Stimulated activated CD8-positive, alpha-beta memory T cell treated with anti-CD3 and anti-CD28 coated beads, Interleukin-15, amount 100 ng/mL, for 4 hours (primary cell): ENCODE results near the gene TUB.

Experiments
- DNase-seq, 2 donors: peaks; one replicate each; pipeline ENCODE4 v3.0.0-alpha.2; 2020; ENCODE audit warnings: low read depth in 2 of 2

Gene TUB, protein sequence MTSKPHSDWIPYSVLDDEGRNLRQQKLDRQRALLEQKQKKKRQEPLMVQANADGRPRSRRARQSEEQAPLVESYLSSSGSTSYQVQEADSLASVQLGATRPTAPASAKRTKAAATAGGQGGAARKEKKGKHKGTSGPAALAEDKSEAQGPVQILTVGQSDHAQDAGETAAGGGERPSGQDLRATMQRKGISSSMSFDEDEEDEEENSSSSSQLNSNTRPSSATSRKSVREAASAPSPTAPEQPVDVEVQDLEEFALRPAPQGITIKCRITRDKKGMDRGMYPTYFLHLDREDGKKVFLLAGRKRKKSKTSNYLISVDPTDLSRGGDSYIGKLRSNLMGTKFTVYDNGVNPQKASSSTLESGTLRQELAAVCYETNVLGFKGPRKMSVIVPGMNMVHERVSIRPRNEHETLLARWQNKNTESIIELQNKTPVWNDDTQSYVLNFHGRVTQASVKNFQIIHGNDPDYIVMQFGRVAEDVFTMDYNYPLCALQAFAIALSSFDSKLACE

DNA sequence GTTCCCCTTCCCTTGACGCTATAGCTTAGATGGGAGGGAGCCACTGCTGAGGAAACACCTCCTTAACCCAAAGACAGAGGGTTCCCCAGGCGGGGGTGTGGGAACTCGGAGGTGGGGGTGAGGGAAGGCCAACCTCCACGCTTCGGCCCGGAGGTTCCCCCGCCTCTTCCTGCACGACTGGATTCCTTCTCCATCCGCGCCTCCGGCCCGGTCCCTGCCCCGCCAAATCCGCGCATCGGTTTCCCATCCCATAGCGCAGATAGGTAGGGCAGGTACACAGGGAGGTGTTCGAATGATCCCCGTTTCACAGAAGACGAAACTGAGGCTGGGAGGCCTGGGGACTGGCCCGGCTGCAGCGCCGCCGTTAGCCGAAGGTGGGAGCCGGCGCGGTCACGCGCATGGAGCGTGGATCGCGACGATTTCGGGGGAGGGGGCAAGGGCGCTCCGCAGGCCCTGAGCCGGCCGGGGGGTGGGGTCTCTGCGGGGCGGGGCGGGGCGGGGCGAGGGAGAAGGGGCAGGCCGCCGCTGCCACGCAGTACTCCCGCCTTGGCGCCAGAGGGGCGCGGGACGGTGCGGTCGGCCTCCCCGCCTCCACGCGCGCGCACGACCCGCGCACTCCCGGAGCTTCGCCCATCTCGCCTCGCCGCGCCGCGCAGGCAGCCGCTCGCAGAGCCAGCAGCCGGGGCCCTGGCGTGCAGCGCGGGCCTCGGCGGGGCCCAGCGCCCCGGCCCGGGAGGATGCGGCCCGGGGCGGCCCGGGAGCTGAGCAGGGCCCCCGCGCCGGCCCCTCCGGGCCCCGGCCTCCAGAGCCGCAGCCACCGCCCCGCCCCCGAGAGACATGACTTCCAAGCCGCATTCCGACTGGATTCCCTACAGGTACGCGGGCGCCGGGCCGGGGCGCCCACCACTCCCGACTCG lies at the start of gene TUB:
TUB (plus strand) TSS at position 538 of the 917 bp plus-strand sequence; CDS start at position 838, 300 bp downstream.
- no peak for DNase-seq

DNA sequence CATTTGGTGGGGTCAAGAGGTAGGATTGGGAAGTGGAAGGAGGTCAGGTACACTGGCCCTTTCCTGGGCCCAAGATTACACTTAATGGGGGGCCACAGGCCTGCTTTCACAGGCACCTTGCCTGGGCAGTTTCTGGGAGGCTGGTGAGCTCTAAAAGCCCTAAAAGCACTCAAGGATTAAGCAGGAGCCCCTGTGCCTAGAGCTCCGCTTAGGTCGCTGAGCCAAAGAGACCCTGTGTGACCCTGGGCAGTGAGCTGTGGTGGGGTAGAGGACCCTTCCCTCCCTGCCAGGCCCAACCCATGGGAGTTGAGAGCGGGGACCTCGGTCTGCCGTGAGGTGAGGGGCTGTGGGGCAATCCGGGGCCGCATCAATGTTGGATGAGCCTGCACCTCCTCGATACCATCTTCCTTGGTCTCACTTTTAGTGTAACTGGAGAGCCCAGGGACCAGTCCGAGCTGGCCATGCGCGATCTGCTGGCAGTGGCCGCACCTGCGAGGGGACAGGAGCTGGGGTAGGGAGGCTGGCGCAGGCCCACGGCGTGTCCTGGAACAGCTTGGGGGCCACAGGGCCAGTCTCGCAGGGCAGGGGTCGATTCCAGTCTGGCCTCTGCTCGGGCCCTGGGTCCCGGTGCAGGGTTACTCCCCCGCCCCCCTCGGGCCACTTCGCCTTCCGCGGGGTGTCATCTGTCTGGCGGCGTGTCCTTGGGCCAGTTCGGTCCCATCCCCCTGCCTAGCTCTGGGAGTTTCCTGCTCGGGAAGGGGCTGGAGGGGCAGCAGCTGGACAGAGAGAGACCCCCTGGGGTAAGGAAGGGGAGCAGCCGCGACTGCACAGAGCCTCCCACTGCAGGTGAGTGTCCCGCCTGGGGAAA lies 49.5 kb upstream of the TUB start:
- DNase-seq, result no peak

DNA sequence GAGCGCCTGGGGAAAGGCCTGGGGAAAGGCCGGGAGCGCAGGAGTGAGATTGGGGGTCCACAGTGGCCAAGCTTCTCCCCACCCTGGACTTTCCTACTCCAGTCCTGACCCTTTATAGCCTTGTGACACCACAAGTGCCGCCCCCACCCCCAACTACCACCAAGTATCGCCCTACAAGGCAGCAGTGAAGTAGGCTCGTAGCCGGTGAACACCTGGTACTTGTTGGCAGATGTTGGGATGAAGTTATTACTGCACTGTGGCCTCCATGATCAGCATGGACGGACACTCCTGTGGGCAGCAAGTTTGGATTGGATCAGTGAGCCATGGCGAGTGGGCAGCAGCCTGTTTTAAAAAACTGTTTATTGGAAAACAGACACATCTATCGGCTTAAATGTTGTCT lies 48.9 kb upstream of the TUB start:
- DNase-seq, result no peak

DNA sequence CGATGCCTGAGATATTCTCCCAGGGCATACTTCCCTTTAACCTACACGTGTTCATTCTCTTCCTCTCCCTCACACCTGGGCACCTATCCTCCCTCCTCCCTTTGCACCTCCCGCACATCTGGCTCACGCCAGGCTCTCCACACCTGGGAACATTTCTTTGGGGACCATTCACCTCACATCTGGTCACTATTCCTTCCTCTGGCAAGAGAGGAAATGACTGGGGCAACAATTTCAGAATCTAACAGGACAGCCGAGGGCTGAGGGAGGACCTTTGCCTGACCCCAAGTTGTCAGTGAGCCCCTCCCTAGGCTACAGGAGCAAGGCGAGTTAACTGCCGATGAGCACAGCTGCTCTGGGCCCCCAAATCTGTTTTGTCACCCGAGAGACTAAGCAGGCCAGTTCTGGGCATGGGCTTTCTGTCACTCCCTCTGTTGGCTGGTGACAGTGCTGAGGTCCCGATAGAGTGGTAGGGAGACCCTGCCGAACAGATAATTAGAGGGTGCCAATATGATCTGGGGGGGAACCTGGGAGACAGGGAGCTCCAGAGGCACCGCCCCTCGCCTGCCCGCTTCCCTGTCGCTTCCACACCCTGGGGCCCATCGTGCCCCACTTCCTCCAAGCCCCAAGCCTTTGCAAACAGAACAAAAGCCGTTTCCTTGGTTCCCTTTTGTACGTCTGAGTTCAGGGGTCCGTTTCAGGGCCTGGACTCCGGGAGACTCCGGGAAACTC lies 48.3 kb upstream of the TUB start:
- no peak for DNase-seq

DNA sequence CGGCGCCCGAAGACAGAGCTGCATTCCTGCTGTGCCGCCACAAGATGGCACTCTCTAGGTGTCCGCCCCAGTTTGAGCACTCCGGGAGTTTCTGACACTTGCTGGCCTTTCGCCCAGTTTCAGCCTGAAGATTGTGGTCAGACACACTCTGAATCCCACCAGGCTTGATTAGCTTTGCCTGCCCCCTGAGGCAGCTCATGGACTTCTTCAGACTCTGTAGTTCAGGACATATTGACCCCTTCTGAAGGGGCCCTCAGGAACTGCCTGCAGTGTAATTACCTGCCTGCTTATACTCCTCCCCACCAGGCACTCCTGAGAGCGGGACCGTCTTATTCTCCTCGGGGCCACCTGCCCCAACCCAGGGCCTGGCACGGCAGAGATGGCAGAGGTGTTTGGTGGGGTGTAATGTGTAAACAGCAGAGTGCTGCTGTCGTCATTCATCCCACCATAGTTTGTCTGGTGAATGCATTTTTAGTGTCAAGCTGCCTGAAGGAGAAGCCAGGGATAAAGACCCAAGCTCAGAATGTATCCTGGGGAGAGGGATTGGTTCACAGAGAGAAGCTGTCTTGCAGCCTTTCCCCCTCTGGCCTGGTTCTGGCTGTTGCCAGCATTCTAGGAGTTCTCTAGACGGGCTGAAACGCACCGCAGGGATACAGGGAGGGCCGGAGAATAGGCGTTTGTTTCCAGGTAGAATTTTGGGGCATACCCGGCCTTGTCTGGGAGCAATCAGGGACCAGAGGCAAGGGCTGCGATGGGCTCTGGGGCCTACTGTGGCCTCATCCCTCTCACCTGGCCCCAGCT lies 47.5 kb upstream of the TUB start:
- no peak for DNase-seq

DNA sequence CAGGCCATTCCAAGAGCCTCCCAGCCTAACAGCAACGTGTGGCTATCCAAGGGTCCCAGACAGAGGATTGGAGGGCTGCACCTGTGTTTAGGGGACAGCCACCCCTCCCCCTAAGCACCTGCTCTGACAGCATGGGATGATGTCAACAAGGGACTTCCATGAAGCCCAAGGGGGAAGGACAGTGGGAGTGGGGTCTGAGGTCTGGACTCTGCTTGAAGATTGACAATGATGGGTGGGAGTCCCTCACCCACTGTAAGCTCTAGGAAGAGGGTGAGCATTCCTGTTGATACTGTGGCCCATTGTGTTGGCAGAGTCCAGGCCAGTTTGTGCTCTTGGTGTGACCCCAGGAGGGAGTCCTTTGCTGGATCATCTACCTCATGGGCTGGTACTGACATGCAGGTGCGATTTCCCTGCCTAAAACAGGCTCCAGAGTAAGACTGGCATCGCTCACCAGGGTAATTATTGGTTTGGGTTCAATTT lies 46.9 kb upstream of the TUB start:
- DNase-seq, result no peak

DNA sequence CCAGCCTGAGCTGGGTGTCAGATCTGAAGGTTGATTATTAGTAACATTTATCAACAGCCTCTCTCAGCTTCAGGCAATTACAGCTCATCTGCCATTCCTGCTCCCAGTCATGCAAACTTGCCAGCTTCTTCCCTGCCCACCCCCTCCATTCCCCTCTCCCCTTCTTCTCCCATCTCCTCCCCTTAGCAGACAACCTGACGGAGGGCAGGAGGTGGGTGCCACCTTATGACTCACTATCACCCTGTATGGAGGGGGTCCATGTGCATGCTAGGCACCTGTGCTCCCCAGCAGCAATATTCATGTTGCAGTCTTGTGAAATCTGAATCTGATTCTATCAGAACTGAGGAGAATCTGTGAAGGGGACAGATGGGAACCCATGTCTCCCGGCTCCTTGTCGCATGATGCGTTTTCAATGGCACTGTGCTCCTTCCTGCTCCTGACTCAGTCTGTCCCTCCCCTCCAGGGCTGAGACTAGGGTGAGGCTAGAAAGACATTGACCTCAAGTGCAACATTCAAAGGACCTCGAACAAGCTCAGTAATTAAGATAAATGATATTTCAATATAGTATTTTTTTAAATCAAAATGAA lies 46.3 kb upstream of the TUB start:
- DNase-seq, result no peak

DNA sequence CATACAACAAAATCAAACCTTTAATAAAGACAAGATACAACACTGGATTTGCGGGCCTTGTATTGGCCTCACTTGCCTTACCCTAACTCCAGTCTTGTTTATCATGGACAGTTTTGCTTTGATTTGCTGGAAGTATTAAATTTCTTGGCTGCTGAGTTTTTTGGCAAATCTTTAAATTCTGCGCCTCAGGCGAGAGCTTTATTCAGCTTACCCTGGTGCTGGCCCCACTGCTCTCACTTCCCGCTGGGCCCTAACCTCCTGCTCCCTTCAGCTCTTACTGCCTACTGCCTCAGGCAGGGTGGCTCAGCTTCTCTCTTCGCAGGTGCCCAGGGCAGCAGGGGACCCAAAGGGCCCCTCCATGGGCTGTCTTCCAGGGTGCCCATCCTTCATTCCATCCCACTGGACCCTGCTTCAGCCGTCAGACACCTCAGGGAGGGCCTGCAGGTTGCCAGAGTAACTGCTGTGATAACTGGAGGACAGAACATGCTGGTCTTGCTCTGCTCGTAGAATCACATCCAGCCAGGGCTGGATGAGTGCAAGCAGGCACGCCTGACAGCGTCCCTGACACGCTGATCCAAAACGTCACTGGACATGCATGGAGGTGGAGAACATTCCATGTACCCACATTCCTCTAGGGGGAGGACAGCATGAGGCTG lies 45.7 kb upstream of the TUB start:
- no peak for DNase-seq

DNA sequence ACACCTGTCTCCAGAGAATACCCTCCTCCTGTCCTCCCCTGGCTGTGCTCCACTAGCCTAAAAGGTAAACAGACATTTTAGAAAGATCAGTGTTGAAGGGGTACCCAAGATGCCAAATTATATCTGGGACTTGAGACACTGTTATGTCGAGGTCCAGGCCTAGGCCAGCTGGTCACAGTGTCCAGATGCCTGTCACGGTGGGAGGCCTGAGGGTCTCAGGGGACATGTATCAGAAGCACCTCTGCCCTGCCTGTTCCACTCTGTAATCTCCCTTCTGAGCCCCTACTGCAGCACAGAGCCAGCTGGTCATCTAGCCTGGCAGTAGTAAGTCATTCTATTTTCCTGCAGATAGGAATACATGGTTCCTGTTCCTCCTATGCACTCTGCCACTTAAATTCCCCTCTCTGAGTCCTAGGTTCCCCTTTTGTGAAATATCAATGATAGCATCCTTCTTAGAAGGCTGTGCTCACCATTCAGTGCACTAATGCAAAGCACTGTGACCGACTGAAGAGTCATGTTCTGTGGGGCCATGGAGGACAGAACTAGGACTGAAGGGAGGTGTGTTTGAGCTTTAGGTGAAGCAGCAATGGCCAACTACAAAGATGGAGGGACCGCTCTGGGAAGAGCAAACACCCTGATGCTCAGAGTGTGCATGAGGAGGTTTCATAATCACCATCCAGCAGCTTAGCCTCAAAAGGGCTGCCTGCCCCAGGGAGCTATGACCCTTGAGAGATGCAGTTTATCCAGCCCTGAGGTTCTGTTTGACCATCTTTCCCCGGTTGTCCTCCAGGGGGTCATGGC lies 44.8 kb upstream of the TUB start:
- DNase-seq, result no peak

DNA sequence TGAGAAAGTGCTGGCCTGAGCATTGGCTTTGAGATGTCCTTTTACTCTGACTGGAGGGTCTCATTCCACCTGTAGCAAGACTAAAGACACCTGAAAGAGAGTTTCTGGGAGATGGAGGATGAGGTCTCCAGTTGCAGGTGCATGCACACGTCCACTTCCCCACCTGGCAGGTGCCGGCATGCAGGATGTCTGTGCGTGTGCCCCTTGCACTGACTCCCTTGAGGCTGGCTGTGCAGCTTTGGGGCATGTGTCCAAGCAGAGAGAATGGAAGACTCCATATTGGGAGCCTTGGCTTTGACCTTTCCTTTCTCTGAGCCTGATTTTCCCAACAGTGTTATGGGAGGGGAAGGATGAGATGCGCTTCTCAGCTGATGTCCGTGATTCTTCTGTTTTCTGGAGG lies 44.0 kb upstream of the TUB start:
- no peak for DNase-seq

DNA sequence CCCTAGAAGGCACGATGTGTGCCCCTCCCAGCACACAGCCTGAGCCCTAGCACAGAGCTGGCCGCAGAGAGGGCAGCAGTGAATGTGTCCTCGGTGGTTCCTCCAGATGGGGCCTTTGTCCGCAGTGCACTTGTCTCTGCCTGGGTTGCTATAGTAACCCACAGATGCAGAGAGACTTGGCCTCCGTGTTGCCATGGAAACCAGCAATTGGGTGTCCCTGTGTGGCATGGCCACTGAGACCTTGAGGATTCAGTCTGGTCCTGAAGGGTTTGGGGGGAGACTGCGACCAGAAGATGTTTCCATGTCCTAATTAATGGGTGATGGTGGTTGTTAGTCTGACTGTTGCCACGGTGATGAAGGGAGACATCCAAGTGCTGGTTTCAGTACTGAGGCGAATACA lies 42.6 kb upstream of the TUB start:
- no peak for DNase-seq

DNA sequence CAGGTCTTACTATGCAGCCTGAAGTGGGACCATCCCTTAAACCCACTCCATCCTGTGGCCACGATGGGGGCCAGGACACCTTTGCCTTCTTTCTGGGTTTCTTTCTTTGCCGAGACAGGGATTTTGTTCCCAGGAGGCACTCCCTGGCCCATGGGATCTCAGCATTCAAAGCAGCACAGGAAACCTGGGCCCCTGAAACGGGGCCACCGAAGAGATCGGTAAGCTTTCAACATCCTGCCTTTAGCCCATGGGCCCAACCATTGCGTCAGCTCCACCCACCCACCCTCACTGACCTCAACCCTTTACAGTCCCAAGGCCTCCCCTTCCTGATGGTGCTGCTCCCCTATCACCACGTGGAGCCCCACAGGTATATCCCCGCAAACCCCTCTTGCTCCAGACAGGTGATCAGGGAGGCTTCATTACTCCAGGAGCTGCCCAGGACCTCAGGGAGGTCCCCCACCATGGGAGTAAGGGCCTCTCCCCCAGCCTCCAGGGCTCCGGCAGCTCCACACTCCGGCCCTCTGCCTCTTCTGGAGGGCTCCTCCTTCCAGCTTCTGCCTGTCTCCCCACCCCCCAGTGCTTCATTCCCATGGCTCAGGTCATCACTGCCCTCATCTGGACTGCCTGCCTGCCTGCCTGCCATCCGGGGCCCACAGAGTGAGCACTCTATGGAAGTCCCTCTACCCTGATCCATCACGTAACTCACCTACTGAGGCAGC lies 42.0 kb upstream of the TUB start:
- DNase-seq, result no peak

DNA sequence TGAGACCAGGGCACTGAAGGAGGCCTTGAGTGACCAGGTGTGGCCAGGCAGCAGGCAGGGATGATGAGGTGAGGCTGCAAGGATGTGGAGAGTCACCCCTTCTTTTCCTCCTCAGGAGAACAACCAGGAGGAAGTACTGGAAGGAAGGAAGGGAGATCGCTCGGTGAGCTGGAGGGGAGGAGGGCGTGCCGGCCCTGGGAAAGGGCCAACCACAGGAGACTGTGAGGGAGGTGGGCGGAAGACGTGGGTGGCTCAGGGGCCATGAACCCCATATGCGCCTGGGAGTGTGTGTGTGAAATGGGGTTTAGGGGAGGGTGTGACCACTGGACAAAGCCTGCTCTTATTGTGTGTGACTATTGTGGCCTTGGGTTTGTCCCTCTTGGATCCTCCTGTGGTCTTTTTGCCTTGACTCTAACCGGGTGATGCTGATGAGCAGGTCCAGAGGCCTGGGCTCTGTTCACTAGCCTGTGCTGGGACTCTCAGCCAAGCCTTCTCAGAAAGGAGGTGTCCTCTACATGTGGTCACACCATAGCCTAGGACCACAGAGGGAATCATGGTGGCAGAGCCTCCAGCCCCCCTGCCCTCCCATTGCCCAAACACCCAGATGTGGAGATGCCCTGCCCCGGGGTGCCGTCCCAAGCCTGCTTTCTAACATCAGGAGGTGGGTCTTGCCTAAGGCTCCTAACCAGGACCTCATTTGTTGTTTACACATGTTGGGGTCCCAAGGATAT lies 41.3 kb upstream of the TUB start:
- no peak for DNase-seq

DNA sequence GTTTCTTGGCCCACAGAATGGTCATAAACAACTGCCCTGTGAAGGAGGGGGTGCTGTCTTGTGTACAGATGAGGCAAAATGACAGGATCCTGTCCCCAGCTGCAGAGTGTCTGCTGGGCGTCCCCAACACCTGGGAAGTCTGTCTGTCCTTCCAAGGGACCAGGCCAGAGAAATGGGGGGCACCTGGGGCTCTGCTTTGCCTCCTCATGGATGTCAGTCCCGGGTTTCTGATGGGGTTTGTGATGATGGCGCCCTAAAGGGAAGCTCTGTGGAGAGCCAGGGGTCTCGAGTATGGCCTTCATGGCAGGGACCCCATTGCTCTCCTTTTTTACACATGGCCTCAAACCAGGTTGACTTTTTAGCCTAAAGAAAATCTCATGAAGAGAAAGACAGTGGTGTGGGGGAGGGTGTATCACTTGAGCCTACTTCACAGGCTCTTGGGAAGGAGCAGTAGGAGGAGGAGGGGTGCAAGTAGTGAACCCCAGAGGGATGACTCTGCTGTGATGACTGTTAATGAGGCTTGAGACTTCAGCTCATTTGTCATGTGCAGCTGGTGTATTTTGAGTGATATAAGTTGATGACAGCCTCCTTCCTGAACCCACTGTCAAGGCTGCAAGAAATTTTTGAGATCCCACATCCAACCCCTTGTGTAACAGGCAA lies 40.6 kb upstream of the TUB start:
- DNase-seq, result no peak

DNA sequence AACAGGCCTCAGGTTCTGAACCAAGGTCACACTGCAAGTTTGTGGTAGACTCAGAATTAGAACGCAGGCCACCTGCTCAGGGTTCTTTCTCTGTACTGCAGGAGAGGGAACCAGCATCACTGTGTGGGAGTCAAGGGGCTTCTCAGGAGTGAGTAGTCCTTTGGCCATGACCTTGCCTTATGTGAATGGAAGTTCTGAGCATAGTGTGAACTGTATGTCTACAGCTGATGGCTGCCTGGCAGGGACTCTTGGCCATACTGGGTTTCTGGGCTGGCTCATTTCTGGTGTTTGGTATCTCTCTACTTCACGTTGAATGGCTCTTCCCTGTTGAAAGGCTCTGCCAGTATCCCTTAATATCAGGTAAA lies 40.1 kb upstream of the TUB start:
- no peak for DNase-seq

DNA sequence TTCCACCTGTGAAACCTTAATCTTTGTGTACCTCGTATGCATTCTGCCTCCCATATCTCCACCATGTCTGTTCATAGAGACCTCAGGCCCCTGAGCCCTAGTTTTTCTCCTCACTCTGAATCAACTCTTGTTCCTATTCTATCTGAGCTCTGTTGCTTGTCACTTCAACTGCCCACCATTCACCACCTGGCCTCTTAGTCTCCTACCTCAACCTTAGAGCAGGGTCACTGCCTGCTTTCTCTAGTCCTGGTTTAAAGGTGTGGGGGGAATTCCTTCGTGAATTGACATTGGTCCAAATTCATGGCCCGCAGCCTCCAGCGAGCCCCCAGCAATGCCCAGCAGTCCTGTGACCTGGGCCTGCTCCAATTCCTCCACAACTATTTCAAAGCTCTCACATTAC lies 39.4 kb upstream of the TUB start:
- no peak for DNase-seq

DNA sequence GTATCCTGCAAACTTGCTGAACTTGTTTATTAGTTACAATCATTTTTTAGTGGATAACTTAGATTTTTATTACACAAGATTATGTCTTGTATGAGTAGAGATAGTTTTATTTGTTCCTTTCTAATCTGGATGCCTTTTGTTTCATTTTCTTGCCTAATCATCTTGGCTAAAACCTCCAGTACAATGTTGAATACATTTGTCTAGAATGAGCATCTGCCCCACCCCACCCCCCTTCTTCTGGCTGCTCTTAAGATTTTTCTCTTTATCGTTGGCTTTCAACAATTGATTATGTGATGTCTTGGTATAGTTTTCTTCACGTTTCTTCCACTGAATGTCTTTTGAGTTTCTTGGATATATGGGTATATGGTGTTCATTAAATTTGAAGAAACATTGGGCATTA lies 37.3 kb upstream of the TUB start:
- no peak for DNase-seq
